Astrocyte (in vitro differentiated cells and primary cell): ENCODE measurements around the gene GRAP2.

Experiments
- EZH2 ChIP-seq: IDR thresholded peaks from 2 replicates; pipeline ENCODE4 v1.6.1; 2012; ENCODE audit warnings: mild to moderate bottlenecking, low read length, inconsistent platforms; ENCODE audit not compliant: insufficient read depth
- TF ChIP-seq, protein P1 (sequence below): IDR thresholded peaks from 2 replicates; pipeline ENCODE4 v1.5.1; 2011; ENCODE audit warnings: low read depth, mild to moderate bottlenecking, inconsistent platforms, low read length, moderate library complexity; ENCODE audit not compliant: insufficient read depth

DNA sequence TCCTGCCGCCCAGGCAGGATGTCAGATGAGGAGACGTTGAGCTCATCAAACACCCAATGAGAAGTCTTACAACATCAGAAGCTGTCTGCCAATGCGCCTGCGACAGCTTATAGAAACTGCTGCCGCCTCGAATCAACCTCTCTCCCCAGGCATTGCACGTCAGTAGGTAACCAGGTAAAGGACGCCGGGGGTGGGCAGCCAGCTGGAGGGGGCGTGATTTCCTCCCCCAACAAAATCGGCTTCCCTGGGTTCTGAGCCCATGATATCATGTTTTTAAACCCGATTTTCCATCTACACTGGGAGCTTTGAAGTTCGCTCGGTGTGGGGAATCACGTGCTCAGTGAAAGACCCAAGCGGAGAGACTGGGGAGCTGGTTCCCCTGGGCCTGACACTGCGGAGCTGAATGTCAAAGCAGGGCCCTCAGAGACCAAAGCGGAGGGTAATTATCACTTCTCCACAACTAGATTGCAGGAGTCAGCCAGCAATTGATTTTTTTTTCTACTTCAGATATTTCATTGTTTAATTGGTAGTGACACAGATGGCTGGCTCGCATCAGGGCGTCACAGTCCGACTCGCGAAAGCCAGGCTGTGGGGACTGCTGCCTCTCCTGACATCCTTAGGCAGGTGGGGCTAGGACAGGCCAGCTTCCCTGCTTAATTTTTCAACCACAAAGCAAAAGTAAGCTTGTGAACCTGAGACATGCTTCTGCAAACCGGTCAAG lies 109.2 kb downstream of the GRAP2 start:
- TF ChIP-seq, protein P1, sequence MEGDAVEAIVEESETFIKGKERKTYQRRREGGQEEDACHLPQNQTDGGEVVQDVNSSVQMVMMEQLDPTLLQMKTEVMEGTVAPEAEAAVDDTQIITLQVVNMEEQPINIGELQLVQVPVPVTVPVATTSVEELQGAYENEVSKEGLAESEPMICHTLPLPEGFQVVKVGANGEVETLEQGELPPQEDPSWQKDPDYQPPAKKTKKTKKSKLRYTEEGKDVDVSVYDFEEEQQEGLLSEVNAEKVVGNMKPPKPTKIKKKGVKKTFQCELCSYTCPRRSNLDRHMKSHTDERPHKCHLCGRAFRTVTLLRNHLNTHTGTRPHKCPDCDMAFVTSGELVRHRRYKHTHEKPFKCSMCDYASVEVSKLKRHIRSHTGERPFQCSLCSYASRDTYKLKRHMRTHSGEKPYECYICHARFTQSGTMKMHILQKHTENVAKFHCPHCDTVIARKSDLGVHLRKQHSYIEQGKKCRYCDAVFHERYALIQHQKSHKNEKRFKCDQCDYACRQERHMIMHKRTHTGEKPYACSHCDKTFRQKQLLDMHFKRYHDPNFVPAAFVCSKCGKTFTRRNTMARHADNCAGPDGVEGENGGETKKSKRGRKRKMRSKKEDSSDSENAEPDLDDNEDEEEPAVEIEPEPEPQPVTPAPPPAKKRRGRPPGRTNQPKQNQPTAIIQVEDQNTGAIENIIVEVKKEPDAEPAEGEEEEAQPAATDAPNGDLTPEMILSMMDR, result no peak
- no peak for TF ChIP-seq EZH2
